NCI-H187 (cell line): ENCODE results near the gene ULK4.
"Not testable (repeated sequence)": the region's sequence is repeated elsewhere in the genome, so short reads cannot be mapped to it uniquely, and the experiment has no call there.

ENCODE experiments used
- DNase-seq, 2 experiments: peaks; one replicate each; lab custom pipeline; 2025; lab: John Stamatoyannopoulos, UW

The ULK4 gene

GRCh38 chr3:41436983-41437382, 524.9 kb downstream of the ULK4 start:
- no peak for DNase-seq

DNA sequence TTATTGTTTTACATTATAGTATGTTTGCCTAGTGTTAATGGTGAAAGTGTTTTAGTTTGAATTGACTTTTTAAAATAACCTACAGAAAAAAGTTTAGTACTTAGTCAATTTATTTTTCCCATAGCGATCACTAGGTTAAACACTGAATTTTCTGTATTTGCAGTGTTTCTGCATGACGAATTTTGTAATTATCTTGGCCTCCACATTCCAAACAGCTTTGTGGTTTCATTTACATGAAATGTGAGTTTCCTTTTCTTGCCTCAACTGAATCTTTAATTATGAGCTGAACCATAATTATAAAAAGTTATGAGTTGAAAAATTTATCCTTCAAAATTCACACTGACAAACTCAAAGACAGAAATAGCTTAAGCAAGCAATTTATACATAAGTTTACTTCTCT, 527.1 kb downstream of the ULK4 start:
- no peak for DNase-seq

GRCh38 chr3:41431386-41431785, 530.5 kb downstream of the ULK4 start:
- no peak for DNase-seq

DNA sequence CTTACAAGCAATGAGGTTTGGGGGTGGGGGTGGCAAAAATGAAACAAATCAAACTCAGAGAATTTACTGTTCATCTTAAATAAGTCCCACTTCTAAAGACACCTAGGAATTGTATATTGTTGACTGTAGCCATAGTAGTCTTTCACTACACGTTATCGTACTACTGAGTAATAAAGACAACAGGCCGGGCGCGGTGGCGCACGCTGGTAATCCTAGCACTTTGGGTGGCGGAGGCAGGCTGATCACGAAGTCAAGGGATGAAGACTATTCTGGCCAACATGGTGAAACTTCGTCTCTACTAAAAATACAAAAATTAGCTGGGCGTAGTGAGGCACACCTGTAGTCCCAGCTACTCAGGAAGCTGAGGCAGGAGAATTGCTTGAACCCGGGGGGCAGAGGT, 531.0 kb downstream of the ULK4 start:
- DNase-seq, result no peak

GRCh38 chr3:41430391-41430790, 531.5 kb downstream of the ULK4 start:
- DNase-seq, result no peak

DNA sequence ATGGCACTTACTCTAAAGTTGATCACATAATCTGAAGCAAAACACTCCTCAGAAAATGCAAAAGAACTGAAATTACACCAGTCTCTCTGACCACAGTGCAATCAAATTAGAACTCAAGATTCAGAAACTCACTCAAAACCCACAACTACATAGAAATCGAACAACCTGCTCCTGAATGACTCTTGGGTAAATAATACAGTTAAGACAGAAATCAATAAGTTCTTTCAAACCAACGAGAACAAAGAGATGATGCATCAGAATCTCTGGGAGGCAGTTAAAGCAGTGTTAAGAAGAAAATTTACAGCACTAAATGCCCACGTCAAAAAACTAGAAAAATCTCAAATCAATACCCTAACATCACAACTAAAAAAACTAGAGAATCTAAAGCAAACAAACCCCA, 535.4 kb downstream of the ULK4 start:
- no peak for DNase-seq

DNA sequence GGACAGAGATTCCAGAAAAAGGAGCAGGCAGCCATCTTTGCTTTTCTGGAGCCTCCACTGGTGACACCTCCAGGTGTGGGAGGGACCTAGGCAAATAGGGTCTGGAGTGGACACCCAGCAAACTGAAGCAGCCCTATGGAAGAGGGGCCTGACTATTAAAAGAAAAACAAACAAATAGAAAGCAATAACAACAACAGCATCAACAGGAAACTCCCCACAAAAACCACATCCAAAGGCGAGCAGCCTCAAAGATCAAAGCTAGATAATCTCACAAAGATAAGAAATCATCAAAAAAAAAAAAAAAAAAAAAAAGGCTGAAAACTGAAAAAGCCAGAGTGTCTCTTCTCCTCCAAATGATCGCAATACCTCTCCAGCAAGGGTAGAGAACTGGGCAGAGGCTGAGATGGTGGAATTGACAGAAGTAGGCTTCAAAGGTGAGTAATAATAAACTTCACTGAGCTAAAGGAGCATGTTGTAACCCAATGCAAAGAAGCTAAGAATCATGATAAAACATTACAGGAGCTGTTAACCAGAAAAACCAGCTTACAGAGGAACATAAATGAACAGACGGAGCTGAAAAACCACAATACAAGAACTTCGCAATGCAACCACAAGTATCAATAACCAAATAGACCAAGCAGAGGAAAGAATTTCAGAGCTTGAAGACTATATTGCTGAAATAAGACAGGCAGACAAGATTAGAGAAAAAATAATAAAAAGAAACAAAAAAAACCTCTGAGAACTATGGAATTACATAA, 537.2 kb downstream of the ULK4 start:
- no peak for DNase-seq

GRCh38 chr3:41419809-41420208, 542.1 kb downstream of the ULK4 start:
- DNase-seq, result no peak

DNA sequence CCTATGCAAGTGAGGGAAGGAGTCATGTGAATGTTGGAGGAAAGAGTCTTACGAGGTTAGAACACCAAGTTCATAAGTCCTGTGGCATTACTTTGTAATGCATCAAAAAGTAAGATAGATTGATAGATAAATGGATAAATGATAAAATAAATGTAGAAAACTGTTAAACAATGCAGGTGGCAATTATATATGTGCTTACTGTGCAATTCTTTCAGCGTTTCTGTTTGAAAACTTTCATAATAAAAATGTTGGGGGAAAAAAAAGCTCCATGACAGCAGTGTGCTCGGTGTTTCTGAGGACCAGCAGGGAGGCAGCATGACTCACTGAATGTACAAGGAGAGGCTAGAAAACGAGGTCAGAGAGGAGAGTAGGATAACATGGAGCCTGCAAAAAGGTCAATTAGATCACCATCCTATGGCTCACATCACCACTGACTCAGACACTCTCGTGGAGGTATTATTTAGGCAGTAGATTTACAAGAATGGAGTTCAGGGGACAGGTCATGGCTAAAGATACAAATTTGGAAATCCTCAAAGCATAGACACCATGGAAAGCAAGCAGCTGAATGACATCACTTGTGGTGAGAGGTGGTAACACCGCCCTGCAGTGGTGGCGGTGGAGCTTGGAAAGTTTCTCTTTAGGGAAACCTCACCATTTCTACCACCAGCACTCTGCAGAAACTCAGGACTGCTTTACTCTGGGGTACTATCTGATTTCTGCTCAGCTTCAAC, 542.8 kb downstream of the ULK4 start:
- DNase-seq, result no peak

DNA sequence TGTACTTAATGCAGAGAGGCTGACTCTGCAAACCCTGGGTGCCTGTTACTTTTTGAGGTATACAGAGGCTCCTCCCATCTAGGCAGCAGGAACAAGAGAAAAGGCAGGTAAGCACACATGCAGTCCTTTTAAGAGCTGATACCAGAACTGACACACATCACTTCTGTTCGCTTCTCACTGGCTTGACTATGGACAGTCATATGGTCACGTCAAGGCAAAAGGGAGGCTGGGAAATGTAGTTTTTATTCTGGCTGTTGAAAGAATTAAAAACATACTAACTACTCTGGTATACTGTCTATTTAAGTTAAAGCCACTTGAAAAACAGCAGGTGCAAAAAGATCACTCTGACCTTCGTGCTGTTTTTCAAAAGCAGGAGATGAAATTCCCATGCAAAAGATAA, 544.3 kb downstream of the ULK4 start:
- no peak for DNase-seq

DNA sequence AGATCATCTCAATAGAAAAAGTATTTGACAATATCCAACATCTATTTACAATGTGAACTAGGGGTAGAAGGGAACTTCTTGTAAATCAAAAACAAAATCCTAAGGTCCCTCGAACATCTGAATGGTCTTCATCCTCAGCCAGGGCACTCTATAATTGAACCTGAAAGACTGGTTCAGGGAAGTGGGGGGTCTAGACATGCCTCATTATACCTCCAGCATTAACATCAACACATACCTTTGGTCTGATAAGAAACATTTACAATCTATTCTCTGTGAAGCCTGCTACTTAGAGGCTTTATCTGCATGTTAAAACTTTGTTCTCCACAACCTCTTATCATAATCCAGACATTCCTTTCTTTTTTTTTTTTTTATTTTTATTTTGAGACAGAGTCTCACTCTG, 550.8 kb downstream of the ULK4 start:
- no peak for DNase-seq

DNA sequence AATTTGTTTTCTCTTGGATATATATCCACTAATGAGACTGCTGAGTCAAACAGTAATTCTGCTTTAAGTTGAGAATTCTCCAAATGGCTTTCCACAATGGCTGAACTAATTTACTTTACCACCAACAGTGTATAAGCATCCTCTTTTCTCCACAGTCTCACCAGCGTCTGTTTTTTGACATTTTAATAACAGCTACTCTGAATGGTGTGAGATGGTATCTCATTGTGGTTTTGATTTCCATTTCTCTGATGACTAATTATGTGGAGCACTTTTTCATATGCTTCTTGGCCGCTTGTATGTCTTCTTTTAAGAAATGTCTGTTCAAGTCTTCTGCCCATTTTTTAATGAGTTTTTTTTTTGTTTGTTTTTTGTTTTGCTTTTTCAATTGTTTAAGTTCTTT, 556.4 kb downstream of the ULK4 start:
- no peak for DNase-seq

DNA sequence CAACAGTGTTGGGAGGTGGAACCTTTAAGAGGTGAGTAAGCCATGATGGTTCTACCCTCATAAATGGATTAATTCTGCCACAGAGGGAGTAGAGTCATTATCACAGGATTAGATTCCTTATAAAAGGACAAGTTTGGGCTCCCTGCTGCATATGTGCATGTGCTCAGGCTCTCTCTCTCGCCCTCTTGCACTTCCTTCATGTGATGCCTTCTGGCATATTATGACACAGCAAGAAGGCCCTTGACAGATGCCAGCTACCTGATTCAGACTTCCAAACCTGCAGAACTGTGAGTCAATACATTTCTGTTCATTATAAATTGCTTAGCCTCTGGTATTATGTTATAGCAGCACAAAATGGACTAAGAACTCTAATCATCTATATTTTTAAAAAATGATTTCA, 557.3 kb downstream of the ULK4 start:
- no peak for DNase-seq

GRCh38 chr3:41394896-41395295, 567.0 kb downstream of the ULK4 start:
- no peak for DNase-seq

GRCh38 chr3:41370765-41371535, 591.0 kb downstream of the ULK4 start:
- DNase-seq, result not testable (repeated sequence)

GRCh38 chr3:41370307-41370706, 591.6 kb downstream of the ULK4 start:
- DNase-seq, result no peak

GRCh38 chr3:41369838-41370237, 592.1 kb downstream of the ULK4 start:
- DNase-seq, result no peak

DNA sequence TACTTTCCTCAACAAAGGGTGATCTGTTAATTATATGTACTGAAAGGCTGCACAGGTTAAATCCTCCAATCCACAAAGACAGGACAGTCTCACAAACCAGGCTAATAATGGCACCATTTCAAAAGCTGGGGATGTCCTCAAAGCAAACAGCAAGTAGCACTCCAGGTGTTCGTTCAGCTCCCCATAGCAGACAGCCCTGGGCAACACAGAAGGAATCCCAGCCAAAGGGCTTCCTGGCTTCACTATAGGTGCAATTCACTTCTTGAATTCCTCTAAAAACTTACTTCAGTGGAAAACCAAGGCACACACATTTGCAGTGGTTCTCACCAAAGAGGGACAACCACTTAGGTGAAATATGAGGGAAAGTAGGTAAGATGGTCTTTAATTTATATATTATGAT, 595.9 kb downstream of the ULK4 start:
- DNase-seq, result no peak

DNA sequence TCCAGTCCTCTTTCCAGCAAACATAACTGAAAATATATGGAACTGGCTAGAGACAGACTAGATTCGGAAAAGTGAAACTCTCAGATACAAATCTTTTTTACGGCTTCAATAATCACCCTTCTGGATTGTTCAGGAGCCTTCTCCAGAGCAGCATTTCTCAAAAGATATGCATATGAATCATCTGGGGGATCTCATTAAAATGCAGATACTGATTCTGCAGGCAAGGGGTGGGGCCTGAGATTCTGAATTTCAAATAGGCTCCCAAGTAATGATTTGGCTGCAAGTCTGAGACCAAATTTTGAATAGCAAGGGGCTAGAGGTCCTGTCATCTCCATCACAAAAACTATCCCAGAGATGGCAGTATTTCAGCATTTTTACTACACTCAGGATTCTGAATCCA, 597.2 kb downstream of the ULK4 start:
- no peak for DNase-seq

DNA sequence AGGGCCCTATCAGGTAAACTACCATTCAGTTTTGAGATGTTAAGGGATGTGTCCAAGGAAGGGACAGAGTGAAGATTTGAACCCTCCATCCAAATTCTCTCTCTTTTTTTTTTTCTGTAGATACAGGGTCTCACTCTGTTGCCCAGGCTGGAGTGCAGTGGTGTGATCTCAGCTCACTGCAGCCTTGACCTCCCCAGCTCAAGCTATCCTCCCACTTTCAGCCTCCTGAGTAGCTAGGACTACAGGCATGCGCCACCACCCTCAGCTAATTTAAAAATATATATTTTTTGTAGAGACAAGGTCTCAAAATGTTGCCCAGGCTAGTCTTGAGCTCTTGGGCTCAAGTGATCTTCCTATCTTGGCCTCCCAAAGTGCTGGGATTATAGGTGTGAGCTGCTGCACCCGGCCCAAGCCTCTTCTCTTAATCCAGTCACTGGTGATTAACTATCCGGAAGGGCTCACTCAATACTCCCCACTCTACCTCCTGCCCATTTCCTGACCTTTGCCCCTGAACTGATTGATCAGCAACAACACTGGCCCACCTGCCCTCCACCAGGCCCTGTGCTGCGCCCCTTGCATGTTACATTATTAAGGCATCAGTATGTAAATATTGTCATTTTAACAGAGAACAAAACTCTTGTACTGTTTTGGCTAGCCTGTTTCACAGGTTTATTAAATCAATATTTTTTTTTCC, 597.9 kb downstream of the ULK4 start:
- no peak for DNase-seq

- DNase-seq, result no peak
These were observed 599.0 kb downstream of the ULK4 start for GRCh38 chr3:41362638-41363559.
